ENCODE data around the gene STAM. TPM values are rescaled to one million over a fixed set of nuclear protein-coding genes. Genes with fewer than 3 reads are reported as not detected.

STAM gene
- total RNA-seq, 1 donor from 2014 or later = 35.4 TPM

- TF ChIP-seq CTCF (IDR thresholded peaks at IDR 0.05) = no peak
- Histone ChIP-seq H3K27me3 (no peaks in the 10 kb centered on the region), H3K4me1 (peaks cover 5% of the 10 kb centered on the region), H3K4me3 (no peak overlapping the region), H3K27ac (no peak overlapping the region), H3K9me3 (no peaks in the 10 kb centered on the region), H3K36me3 (peaks cover 6% of the 10 kb centered on the region)
- intact Hi-C loops (cut with DNase I) = no loop called here
- ATAC-seq = no peak
- no peak for DNase-seq
These were observed 36.9 kb upstream of the STAM start for GRCh38 chr10:17607060-17607459.

- H3K4me3 ChIP-seq = no peak overlapping the region
- no peak for DNase-seq
- H3K27me3 ChIP-seq = no peaks in the 10 kb centered on the region
- intact Hi-C loops (cut with DNase I) = no loop called here
- no peak overlapping the region for H3K27ac ChIP-seq
- TF ChIP-seq CTCF (IDR thresholded peaks at IDR 0.05) = peak; percentile 86
- H3K4me1 ChIP-seq = peaks cover 5% of the 10 kb centered on the region
- H3K36me3 ChIP-seq = peaks cover 6% of the 10 kb centered on the region
- no peaks in the 10 kb centered on the region for H3K9me3 ChIP-seq
- peak; percentile 93 for ATAC-seq
These were observed 36.2 kb upstream of the STAM start for GRCh38 chr10:17607603-17608332.

GRCh38 chr10:17609523-17610079, 34.4 kb upstream of the STAM start:
- no peak for ATAC-seq
- H3K4me1 ChIP-seq = peaks cover 5% of the 10 kb centered on the region
- intact Hi-C loops (cut with DNase I) = loop anchor here (10.0 kb wide), 1 partner anchor 135 kb away; no protein-coding TSS in a partner anchor

GRCh38 chr10:17616403-17617030, 27.4 kb upstream of the STAM start:
- TF ChIP-seq CTCF (IDR thresholded peaks at IDR 0.05) = no peak
- ATAC-seq (peak; percentile 91), DNase-seq (peak; percentile 95)
- Histone ChIP-seq H3K27me3 (peaks cover 6% of the 10 kb centered on the region), H3K9me3 (no peaks in the 10 kb centered on the region), H3K27ac (peak overlapping the region; percentile 88), H3K4me3 (peak overlapping the region; percentile 87), H3K36me3 (no peaks in the 10 kb centered on the region), H3K4me1 (peaks cover 9% of the 10 kb centered on the region)
- intact Hi-C loops (cut with DNase I) = loop anchor here (10.0 kb wide), 1 partner anchor 128 kb away; no protein-coding TSS in a partner anchor

More at GRCh38 chr10:17609523-17610079, 34.4 kb upstream of the STAM start:
- no peak overlapping the region for H3K27ac ChIP-seq
- H3K9me3 ChIP-seq = no peaks in the 10 kb centered on the region
- no peak overlapping the region for H3K4me3 ChIP-seq
- H3K27me3 ChIP-seq = no peaks in the 10 kb centered on the region
- no peak for DNase-seq
- no peak for TF ChIP-seq CTCF (IDR thresholded peaks at IDR 0.05)
- no peaks in the 10 kb centered on the region for H3K36me3 ChIP-seq

- ATAC-seq (peak; percentile 93), DNase-seq (peak; percentile 90)
- H3K9me3 ChIP-seq = no peaks in the 10 kb centered on the region
- TF ChIP-seq CTCF (IDR thresholded peaks at IDR 0.05) = peak; percentile 20
- H3K4me1 ChIP-seq = peaks cover 9% of the 10 kb centered on the region
- H3K27ac ChIP-seq = peak within 1 kb of the TSS; percentile 88
- no peaks in the 10 kb centered on the region for H3K36me3 ChIP-seq
- H3K27me3 ChIP-seq = peaks cover 6% of the 10 kb centered on the region
- intact Hi-C loops (cut with DNase I) = loop anchor here (10.0 kb wide), 1 partner anchor 128 kb away; no protein-coding TSS in a partner anchor
- H3K4me3 ChIP-seq = peak within 1 kb of the TSS; percentile 87
These were observed 26.7 kb upstream of the STAM start, which contains the start of gene HACD1 for GRCh38 chr10:17617031-17617911. TSS of gene HACD1 (minus strand) at chr10:17617374. CDS start at chr10:17617339, 35 bp downstream.

Measured in upper lobe of right lung (tissue), 1 donor.